ENCODE measurements around the gene GPRIN2.

DNA sequence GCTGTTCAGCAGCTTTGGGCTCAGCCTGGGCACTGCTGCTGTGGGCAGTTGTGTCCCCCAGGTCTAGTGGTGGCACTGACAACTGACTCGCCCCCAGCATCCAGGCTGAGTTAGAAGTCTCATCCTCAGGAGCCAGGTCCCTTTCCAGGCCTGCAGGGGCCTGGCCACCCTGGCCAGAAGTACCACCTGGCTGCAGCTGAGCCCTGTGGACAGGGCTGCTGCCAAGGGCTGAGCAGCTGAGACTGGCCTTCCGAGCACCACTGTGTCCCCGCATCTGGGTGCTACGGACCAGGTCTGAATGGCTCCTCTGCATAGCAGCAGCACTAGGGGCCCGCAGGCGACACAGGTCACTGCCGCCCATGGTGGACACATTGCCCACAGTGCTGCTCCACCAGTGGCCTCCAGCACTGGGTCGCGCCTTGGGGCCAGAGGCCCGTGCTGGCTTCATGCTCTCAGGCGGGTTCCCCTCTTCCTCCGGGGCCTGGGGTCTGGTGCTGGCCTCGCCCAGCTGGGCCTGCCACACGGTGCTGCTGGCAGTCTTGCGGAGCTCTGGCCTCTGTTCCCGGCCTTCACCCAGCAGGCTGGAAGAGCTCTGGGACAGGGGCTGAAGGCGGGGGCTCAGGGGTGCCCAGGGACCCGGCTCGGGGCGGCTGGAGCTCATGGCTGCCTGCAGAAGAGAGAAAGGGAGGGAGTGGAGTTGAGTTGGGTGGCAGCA lies 6.2 kb downstream of the GPRIN2 start:
- TF ChIP-seq, protein P1, sequence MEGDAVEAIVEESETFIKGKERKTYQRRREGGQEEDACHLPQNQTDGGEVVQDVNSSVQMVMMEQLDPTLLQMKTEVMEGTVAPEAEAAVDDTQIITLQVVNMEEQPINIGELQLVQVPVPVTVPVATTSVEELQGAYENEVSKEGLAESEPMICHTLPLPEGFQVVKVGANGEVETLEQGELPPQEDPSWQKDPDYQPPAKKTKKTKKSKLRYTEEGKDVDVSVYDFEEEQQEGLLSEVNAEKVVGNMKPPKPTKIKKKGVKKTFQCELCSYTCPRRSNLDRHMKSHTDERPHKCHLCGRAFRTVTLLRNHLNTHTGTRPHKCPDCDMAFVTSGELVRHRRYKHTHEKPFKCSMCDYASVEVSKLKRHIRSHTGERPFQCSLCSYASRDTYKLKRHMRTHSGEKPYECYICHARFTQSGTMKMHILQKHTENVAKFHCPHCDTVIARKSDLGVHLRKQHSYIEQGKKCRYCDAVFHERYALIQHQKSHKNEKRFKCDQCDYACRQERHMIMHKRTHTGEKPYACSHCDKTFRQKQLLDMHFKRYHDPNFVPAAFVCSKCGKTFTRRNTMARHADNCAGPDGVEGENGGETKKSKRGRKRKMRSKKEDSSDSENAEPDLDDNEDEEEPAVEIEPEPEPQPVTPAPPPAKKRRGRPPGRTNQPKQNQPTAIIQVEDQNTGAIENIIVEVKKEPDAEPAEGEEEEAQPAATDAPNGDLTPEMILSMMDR (IDR thresholded peaks at IDR 0.05; ENCODE audit: insufficient read depth, low read length), result no peak
- TF ChIP-seq, protein P2, sequence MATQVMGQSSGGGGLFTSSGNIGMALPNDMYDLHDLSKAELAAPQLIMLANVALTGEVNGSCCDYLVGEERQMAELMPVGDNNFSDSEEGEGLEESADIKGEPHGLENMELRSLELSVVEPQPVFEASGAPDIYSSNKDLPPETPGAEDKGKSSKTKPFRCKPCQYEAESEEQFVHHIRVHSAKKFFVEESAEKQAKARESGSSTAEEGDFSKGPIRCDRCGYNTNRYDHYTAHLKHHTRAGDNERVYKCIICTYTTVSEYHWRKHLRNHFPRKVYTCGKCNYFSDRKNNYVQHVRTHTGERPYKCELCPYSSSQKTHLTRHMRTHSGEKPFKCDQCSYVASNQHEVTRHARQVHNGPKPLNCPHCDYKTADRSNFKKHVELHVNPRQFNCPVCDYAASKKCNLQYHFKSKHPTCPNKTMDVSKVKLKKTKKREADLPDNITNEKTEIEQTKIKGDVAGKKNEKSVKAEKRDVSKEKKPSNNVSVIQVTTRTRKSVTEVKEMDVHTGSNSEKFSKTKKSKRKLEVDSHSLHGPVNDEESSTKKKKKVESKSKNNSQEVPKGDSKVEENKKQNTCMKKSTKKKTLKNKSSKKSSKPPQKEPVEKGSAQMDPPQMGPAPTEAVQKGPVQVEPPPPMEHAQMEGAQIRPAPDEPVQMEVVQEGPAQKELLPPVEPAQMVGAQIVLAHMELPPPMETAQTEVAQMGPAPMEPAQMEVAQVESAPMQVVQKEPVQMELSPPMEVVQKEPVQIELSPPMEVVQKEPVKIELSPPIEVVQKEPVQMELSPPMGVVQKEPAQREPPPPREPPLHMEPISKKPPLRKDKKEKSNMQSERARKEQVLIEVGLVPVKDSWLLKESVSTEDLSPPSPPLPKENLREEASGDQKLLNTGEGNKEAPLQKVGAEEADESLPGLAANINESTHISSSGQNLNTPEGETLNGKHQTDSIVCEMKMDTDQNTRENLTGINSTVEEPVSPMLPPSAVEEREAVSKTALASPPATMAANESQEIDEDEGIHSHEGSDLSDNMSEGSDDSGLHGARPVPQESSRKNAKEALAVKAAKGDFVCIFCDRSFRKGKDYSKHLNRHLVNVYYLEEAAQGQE (IDR thresholded peaks at IDR 0.05; ENCODE audit: insufficient replicate concordance, low read depth), result no peak
- TF ChIP-seq GABPA (IDR thresholded peaks at IDR 0.05; ENCODE audit: low read depth), result no peak

All from HL-60 (cell line).